Measurements from ENCODE around the gene CCBE1.

Gene CCBE1

GRCh38 chr18:59612381-59612780 is 84.8 kb downstream of the CCBE1 start:
- TF ChIP-seq, protein P1, sequence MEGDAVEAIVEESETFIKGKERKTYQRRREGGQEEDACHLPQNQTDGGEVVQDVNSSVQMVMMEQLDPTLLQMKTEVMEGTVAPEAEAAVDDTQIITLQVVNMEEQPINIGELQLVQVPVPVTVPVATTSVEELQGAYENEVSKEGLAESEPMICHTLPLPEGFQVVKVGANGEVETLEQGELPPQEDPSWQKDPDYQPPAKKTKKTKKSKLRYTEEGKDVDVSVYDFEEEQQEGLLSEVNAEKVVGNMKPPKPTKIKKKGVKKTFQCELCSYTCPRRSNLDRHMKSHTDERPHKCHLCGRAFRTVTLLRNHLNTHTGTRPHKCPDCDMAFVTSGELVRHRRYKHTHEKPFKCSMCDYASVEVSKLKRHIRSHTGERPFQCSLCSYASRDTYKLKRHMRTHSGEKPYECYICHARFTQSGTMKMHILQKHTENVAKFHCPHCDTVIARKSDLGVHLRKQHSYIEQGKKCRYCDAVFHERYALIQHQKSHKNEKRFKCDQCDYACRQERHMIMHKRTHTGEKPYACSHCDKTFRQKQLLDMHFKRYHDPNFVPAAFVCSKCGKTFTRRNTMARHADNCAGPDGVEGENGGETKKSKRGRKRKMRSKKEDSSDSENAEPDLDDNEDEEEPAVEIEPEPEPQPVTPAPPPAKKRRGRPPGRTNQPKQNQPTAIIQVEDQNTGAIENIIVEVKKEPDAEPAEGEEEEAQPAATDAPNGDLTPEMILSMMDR (IDR thresholded peaks at IDR 0.05; ENCODE audit: insufficient read depth, low read length, poor library complexity, severe bottlenecking), result no peak
- no peak for TF ChIP-seq EZH2phosphoT487 (conservative IDR thresholded peaks at IDR 0.05; ENCODE audit: low read length)
- H3K9me2 ChIP-seq (replicated peaks; ENCODE audit: insufficient read depth, low read length), result no peaks in the 10 kb centered on the region
- H3K9ac ChIP-seq (ENCODE audit: low read length), result no peak overlapping the region
- H3K4me2 ChIP-seq (ENCODE audit: low read depth, low read length, poor library complexity, severe bottlenecking), result no peak overlapping the region
- no peaks in the 10 kb centered on the region for H3K9me3 ChIP-seq (ENCODE audit: insufficient read depth, low read length)
- H3K4me3 ChIP-seq (ENCODE audit: insufficient read depth, low read length, poor library complexity, severe bottlenecking), result no peak overlapping the region
- H3K79me2 ChIP-seq (ENCODE audit: insufficient read depth, low read length), result no peaks in the 10 kb centered on the region
- no peaks in the 10 kb centered on the region for H3F3A ChIP-seq (ENCODE audit: insufficient read depth)
- no peak overlapping the region for H2AFZ ChIP-seq (ENCODE audit: low read depth, low read length, severe bottlenecking)
- no peaks in the 10 kb centered on the region for H4K20me1 ChIP-seq (ENCODE audit: low read depth, low read length)
- H3K36me3 ChIP-seq (ENCODE audit: low read length), result no peaks in the 10 kb centered on the region
- H3K27me3 ChIP-seq (ENCODE audit: low read length), result no peaks in the 10 kb centered on the region
- H3K27ac ChIP-seq (ENCODE audit: low read depth, low read length), result no peak overlapping the region

DNA sequence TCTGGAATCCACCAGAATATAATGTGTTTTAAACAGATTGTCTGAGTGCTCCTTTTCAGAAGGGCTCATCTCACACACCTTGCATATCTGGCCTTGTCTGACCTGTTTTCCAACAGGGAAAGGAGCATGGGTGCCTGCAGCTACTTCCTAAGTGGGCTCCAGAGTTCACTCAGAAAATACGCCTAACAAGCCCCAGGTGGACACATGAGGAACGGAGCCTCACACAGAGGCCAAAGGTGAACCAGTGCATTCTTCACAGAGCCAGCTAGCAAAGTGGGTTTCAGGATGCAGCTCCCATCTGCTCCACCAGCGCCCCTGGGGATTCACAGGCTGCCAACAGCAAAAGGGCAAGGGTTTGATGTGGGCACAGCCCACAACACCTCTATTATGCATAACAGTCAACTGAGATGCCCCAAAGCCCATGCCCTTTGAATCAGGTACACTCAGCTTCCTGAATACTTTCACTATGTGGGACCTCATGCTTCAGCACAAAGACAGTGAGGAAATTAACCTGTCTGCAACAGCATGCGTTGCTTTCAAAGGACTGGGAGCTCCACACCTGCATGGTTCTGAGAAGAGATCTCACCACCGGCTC is 86.6 kb downstream of the CCBE1 start:
- Histone ChIP-seq H3K9me3 (ENCODE audit: insufficient read depth, low read length) (no peaks in the 10 kb centered on the region), H3K79me2 (ENCODE audit: insufficient read depth, low read length) (no peaks in the 10 kb centered on the region), H3K9ac (ENCODE audit: low read length) (no peak overlapping the region), H3K4me3 (ENCODE audit: insufficient read depth, low read length, poor library complexity, severe bottlenecking) (no peak overlapping the region), H3K27ac (ENCODE audit: low read depth, low read length) (no peak overlapping the region), H3K36me3 (ENCODE audit: low read length) (no peaks in the 10 kb centered on the region), H3K27me3 (ENCODE audit: low read length) (no peaks in the 10 kb centered on the region), H3F3A (ENCODE audit: insufficient read depth) (no peaks in the 10 kb centered on the region), H3K9me2 (replicated peaks; ENCODE audit: insufficient read depth, low read length) (no peaks in the 10 kb centered on the region), H3K4me2 (ENCODE audit: low read depth, low read length, poor library complexity, severe bottlenecking) (no peak overlapping the region), H4K20me1 (ENCODE audit: low read depth, low read length) (no peaks in the 10 kb centered on the region), H2AFZ (ENCODE audit: low read depth, low read length, severe bottlenecking) (no peak overlapping the region)
- TF ChIP-seq, protein P1 (IDR thresholded peaks at IDR 0.05; ENCODE audit: insufficient read depth, low read length, poor library complexity, severe bottlenecking), result no peak
- no peak for TF ChIP-seq EZH2phosphoT487 (conservative IDR thresholded peaks at IDR 0.05; ENCODE audit: low read length)

GRCh38 chr18:59609654-59610053 is 87.6 kb downstream of the CCBE1 start:
- Histone ChIP-seq H3K4me2 (ENCODE audit: low read depth, low read length, poor library complexity, severe bottlenecking) (no peak overlapping the region), H2AFZ (ENCODE audit: low read depth, low read length, severe bottlenecking) (no peak overlapping the region), H3K27ac (ENCODE audit: low read depth, low read length) (no peak overlapping the region), H3K9me3 (ENCODE audit: insufficient read depth, low read length) (no peaks in the 10 kb centered on the region), H3K27me3 (ENCODE audit: low read length) (no peaks in the 10 kb centered on the region), H3K9me2 (replicated peaks; ENCODE audit: insufficient read depth, low read length) (no peaks in the 10 kb centered on the region), H3K4me3 (ENCODE audit: insufficient read depth, low read length, poor library complexity, severe bottlenecking) (no peak overlapping the region), H3K79me2 (ENCODE audit: insufficient read depth, low read length) (no peaks in the 10 kb centered on the region), H4K20me1 (ENCODE audit: low read depth, low read length) (no peaks in the 10 kb centered on the region), H3K36me3 (ENCODE audit: low read length) (no peaks in the 10 kb centered on the region), H3K9ac (ENCODE audit: low read length) (no peak overlapping the region), H3F3A (ENCODE audit: insufficient read depth) (no peaks in the 10 kb centered on the region)
- TF ChIP-seq EZH2phosphoT487 (conservative IDR thresholded peaks at IDR 0.05; ENCODE audit: low read length), result no peak
- TF ChIP-seq, protein P1 (IDR thresholded peaks at IDR 0.05; ENCODE audit: insufficient read depth, low read length, poor library complexity, severe bottlenecking), result no peak

Data from SU-DHL-6 (cell line).